Trophoblast cell (in vitro differentiated cells and primary cell): ENCODE measurements around the gene MGAT5.

Source experiments
- DNase-seq, 2 donors: peaks; one replicate each; pipeline ENCODE4 v3.0.0-alpha.2; 2016
- H2AFZ ChIP-seq: 2 replicates; pipeline ENCODE4 v1.6.1; 2013; ENCODE audit warnings: low read length, moderate library complexity, mild to moderate bottlenecking; ENCODE audit not compliant: insufficient read depth, poor library complexity
- H2AK5ac ChIP-seq: 2 replicates; pipeline ENCODE4 v1.6.1; 2013; ENCODE audit warnings: mild to moderate bottlenecking, low read length
- H2BK120ac ChIP-seq: 2 replicates; pipeline ENCODE4 v1.6.1; 2013; ENCODE audit warnings: low read length, mild to moderate bottlenecking, moderate library complexity; ENCODE audit not compliant: insufficient read depth, poor library complexity
- H2BK12ac ChIP-seq: 2 replicates; pipeline ENCODE4 v1.6.1; 2013; ENCODE audit warnings: mild to moderate bottlenecking, low read length, moderate library complexity
- H2BK5ac ChIP-seq: 2 replicates; pipeline ENCODE4 v1.6.1; 2013; ENCODE audit warnings: low read length, low read depth, moderate library complexity, mild to moderate bottlenecking; ENCODE audit not compliant: poor library complexity
- H3K14ac ChIP-seq: 2 replicates; pipeline ENCODE4 v1.6.1; 2013; ENCODE audit warnings: mild to moderate bottlenecking, low read length
- H3K18ac ChIP-seq: 2 replicates; pipeline ENCODE4 v1.6.1; 2013; ENCODE audit warnings: mild to moderate bottlenecking, low read length
- H3K23ac ChIP-seq: 2 replicates; pipeline ENCODE4 v1.6.1; 2013; ENCODE audit warnings: low read length
- H3K27ac ChIP-seq: 2 replicates; pipeline ENCODE4 v1.5.1; 2013; ENCODE audit warnings: low read depth, mild to moderate bottlenecking, inconsistent platforms, low read length, moderate library complexity
- H3K27me3 ChIP-seq: 2 replicates; pipeline ENCODE4 v1.6.1; 2013; ENCODE audit warnings: inconsistent platforms, mild to moderate bottlenecking, low read length, moderate library complexity; ENCODE audit not compliant: insufficient read depth
- H3K36me3 ChIP-seq, 2 experiments: 1 replicate in 1 of 2; 2 replicates in 1 of 2; pipeline ENCODE4 v1.6.1; 2013; ENCODE audit warnings: low read length in 2 of 2, mild to moderate bottlenecking in 2 of 2, moderate library complexity in 1 of 2; ENCODE audit not compliant: insufficient read depth in 2 of 2, control insufficient read depth in 1 of 2
- H3K4ac ChIP-seq: 2 replicates; pipeline ENCODE4 v1.6.1; 2013; ENCODE audit warnings: low read depth, mild to moderate bottlenecking, low read length, moderate library complexity
- H3K4me1 ChIP-seq, 2 experiments: 1 replicate in 1 of 2; 2 replicates in 1 of 2; pipeline ENCODE4 v1.6.1; 2013; ENCODE audit warnings: low read length in 2 of 2, mild to moderate bottlenecking in 2 of 2, moderate library complexity in 1 of 2; ENCODE audit not compliant: insufficient read depth in 2 of 2, control insufficient read depth in 1 of 2
- H3K4me2 ChIP-seq: 2 replicates; pipeline ENCODE4 v1.6.1; 2013; ENCODE audit warnings: inconsistent platforms, mild to moderate bottlenecking, low read length, moderate library complexity
- H3K4me3 ChIP-seq: 2 replicates; pipeline ENCODE4 v1.5.1; 2013; ENCODE audit warnings: mild to moderate bottlenecking, low read depth, low read length, inconsistent platforms
- H3K79me1 ChIP-seq: one replicate; pipeline ENCODE4 v1.6.1; 2013; ENCODE audit warnings: low read length
- H3K79me2 ChIP-seq: 2 replicates; pipeline ENCODE4 v1.6.1; 2013; ENCODE audit warnings: low read length, mild to moderate bottlenecking; ENCODE audit not compliant: control insufficient read depth, insufficient read depth, poor library complexity
- H3K9ac ChIP-seq: 2 replicates; pipeline ENCODE4 v1.6.1; 2013; ENCODE audit warnings: mild to moderate bottlenecking, low read length
- H3K9me3 ChIP-seq: 2 replicates; pipeline ENCODE4 v1.6.1; 2013; ENCODE audit warnings: low read depth, mild to moderate bottlenecking, control low read depth, inconsistent platforms, low read length; ENCODE audit not compliant: insufficient read depth
- H4K12ac ChIP-seq: 2 replicates; pipeline ENCODE4 v1.6.1; 2013; ENCODE audit warnings: low read depth, mild to moderate bottlenecking, low read length, moderate library complexity
- H4K8ac ChIP-seq: 2 replicates; pipeline ENCODE4 v1.6.1; 2013; ENCODE audit warnings: low read depth, mild to moderate bottlenecking, low read length, moderate library complexity
- H4K91ac ChIP-seq: one replicate; pipeline ENCODE4 v1.6.1; 2013; ENCODE audit warnings: low read depth, mild to moderate bottlenecking, low read length, moderate library complexity
- WGBS: extraction: QIAGEN DNeasy Blood & Tissue Kit; methylation state at CpG from one replicate; pipeline ENCODE4 v1.1.7; 2013; ENCODE audit warnings: missing lambda C conversion rate; ENCODE audit not compliant: insufficient read length, insufficient coverage; ENCODE audit errors: extremely low coverage; 5-methylcytosine and 5-hydroxymethylcytosine counted together

Gene MGAT5

GRCh38 chr2:134408386-134408785 lies 154.5 kb downstream of the MGAT5 start:
- Histone ChIP-seq H3K9me3 (no peaks in the 10 kb centered on the region), H2AK5ac (no peak overlapping the region), H3K14ac (no peak overlapping the region), H3K27me3 (no peaks in the 10 kb centered on the region), H4K8ac (no peak overlapping the region), H2BK120ac (no peak overlapping the region), H3K4me2 (no peak overlapping the region), H3K9ac (no peak overlapping the region), H4K91ac (no peak overlapping the region), H4K12ac (no peak overlapping the region), H3K4me1 (peaks cover 0 to 2% of the 10 kb centered on the region in 2 experiments), H3K36me3 (no peaks in the 10 kb centered on the region), H3K4ac (no peak overlapping the region), H3K23ac (no peak overlapping the region), H3K79me2 (no peaks in the 10 kb centered on the region), H3K27ac (no peak overlapping the region), H3K79me1 (no peaks in the 10 kb centered on the region), H2AFZ (no peak overlapping the region), H2BK5ac (no peak overlapping the region), H2BK12ac (no peak overlapping the region), H3K18ac (no peak overlapping the region), H3K4me3 (no peak overlapping the region)
- no peak for DNase-seq
- WGBS: no CpG with 5 or more reads among the region's 3 CpGs

DNA sequence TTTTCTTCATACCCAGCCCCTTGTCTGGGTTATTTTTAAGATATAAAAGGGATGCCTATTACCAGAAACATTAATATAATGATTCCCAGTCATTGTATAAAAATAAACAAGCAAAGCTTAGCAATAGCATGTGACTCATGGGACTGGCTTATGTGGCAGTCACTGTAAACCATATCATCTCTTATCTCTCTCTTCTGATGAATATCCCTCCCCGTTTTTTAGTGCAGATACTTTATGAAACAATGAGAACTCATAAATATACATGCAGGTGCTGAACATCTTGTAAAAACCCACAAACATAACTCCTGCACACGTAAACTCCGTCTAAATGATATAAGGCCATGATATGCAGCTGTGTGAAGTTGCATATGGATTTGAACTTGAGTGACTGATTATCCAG lies 154.9 kb downstream of the MGAT5 start:
- H3K4me1 ChIP-seq: peaks cover 0 to 2% of the 10 kb centered on the region in 2 experiments
- no peak overlapping the region for H3K27ac ChIP-seq
- no peak overlapping the region for H3K4me2 ChIP-seq
- no peaks in the 10 kb centered on the region for H3K36me3 ChIP-seq
- no peak overlapping the region for H3K18ac ChIP-seq
- no peak overlapping the region for H3K4ac ChIP-seq
- H3K79me1 ChIP-seq: no peaks in the 10 kb centered on the region
- no peak overlapping the region for H3K4me3 ChIP-seq
- H4K12ac ChIP-seq: no peak overlapping the region
- no peak overlapping the region for H2BK5ac ChIP-seq
- WGBS: no CpG with 5 or more reads among the region's 3 CpGs
- DNase-seq: no peak
- H2AFZ ChIP-seq: no peak overlapping the region
- H2AK5ac ChIP-seq: no peak overlapping the region
- H4K8ac ChIP-seq: no peak overlapping the region
- H3K23ac ChIP-seq: no peak overlapping the region
- no peak overlapping the region for H3K9ac ChIP-seq
- no peak overlapping the region for H4K91ac ChIP-seq
- no peak overlapping the region for H3K14ac ChIP-seq
- H2BK120ac ChIP-seq: no peak overlapping the region
- H3K9me3 ChIP-seq: no peaks in the 10 kb centered on the region
- no peaks in the 10 kb centered on the region for H3K27me3 ChIP-seq
- no peaks in the 10 kb centered on the region for H3K79me2 ChIP-seq
- no peak overlapping the region for H2BK12ac ChIP-seq

DNA sequence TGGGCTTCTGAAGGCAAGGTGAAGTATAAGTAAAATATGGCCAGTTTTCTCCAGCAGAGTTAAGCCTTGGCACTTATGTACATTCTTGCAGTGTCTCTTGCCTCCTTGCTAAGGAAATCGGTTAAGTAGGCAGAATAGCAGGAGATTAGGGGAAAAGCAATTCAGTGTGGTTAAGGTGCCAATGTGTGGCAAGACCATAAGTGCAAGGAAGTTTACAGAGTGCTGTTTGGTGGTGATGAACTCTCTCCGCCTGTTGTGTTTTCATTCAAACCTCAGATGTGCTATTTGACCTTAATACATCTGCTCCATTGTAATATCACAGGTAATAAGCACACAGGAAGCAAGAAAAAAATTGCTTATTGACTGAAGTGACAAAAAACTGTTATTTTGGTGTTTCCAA lies 156.1 kb downstream of the MGAT5 start:
- Histone ChIP-seq H3K27ac (no peak overlapping the region), H3K79me2 (no peaks in the 10 kb centered on the region), H2BK12ac (no peak overlapping the region), H3K23ac (no peak overlapping the region), H2BK120ac (no peak overlapping the region), H3K4me1 (peaks cover 0 to 2% of the 10 kb centered on the region in 2 experiments), H2BK5ac (no peak overlapping the region), H3K4me2 (no peak overlapping the region), H3K9ac (no peak overlapping the region), H3K14ac (no peak overlapping the region), H3K79me1 (no peaks in the 10 kb centered on the region), H3K27me3 (no peaks in the 10 kb centered on the region), H3K36me3 (no peaks in the 10 kb centered on the region), H4K91ac (no peak overlapping the region), H2AK5ac (no peak overlapping the region), H3K4ac (no peak overlapping the region), H2AFZ (no peak overlapping the region), H4K8ac (no peak overlapping the region), H3K4me3 (no peak overlapping the region), H3K9me3 (no peaks in the 10 kb centered on the region), H4K12ac (no peak overlapping the region), H3K18ac (no peak overlapping the region)
- DNase-seq: no peak
- no CpG with 5 or more reads among the region's 2 CpGs for WGBS

GRCh38 chr2:134410831-134411231 lies 157.0 kb downstream of the MGAT5 start:
- no peak overlapping the region for H4K91ac ChIP-seq
- H3K36me3 ChIP-seq: no peaks in the 10 kb centered on the region
- no peak overlapping the region for H2AK5ac ChIP-seq
- no peak overlapping the region for H2BK5ac ChIP-seq
- no peaks in the 10 kb centered on the region for H3K79me1 ChIP-seq
- no peak for DNase-seq
- no peaks in the 10 kb centered on the region for H3K79me2 ChIP-seq
- H3K4me1 ChIP-seq: peaks cover 0 to 2% of the 10 kb centered on the region in 2 experiments
- no peak overlapping the region for H3K4me3 ChIP-seq
- H3K4ac ChIP-seq: no peak overlapping the region
- H3K23ac ChIP-seq: no peak overlapping the region
- H3K9me3 ChIP-seq: no peaks in the 10 kb centered on the region
- no peak overlapping the region for H2BK120ac ChIP-seq
- H3K4me2 ChIP-seq: no peak overlapping the region
- H4K8ac ChIP-seq: no peak overlapping the region
- no peak overlapping the region for H2BK12ac ChIP-seq
- H4K12ac ChIP-seq: no peak overlapping the region
- no CpG with 5 or more reads among the region's 5 CpGs for WGBS
- H3K9ac ChIP-seq: no peak overlapping the region
- no peak overlapping the region for H3K27ac ChIP-seq
- no peak overlapping the region for H2AFZ ChIP-seq
- no peak overlapping the region for H3K18ac ChIP-seq
- H3K27me3 ChIP-seq: no peaks in the 10 kb centered on the region
- no peak overlapping the region for H3K14ac ChIP-seq
